PFSK-1 (cell line): ENCODE measurements around the gene PCCA.
A peak's percentile ranks its signal among the peaks of the same experiment; 100 is the strongest.

Source experiments
- FOXP2 ChIP-seq: optimal IDR thresholded peaks from 2 replicates; pipeline ENCODE3; 2011; ENCODE audit warnings: borderline replicate concordance, control low read depth, inconsistent platforms; ENCODE audit not compliant: insufficient read depth; ENCODE audit errors: extremely low read length, extremely low read depth
- POLR2AphosphoS5 ChIP-seq: IDR thresholded peaks from 2 replicates; pipeline ENCODE4 v1.6.1; 2012; ENCODE audit warnings: low read depth, mild to moderate bottlenecking, control low read depth, low read length, moderate library complexity
- SIN3A ChIP-seq: IDR thresholded peaks from 2 replicates; pipeline ENCODE4 v1.6.1; 2012; ENCODE audit warnings: mild to moderate bottlenecking, low read length, moderate library complexity, borderline replicate concordance; ENCODE audit not compliant: insufficient read depth
- TAF1 ChIP-seq: IDR thresholded peaks from 2 replicates; pipeline ENCODE4 v1.6.1; 2012; ENCODE audit warnings: low read length, control low read depth, borderline replicate concordance; ENCODE audit not compliant: insufficient read depth
- TF ChIP-seq, protein P1 (sequence below), 2 experiments: IDR thresholded peaks; 2 replicates each; pipeline versions ENCODE4 v1.6.1 to v1.8.0; 2011 to 2012; ENCODE audit warnings: low read depth in 2 of 2, low read length in 2 of 2, control low read depth in 1 of 2, inconsistent platforms in 1 of 2, mild to moderate bottlenecking in 1 of 2, moderate library complexity in 1 of 2; ENCODE audit not compliant: insufficient read depth in 1 of 2

PCCA gene

DNA sequence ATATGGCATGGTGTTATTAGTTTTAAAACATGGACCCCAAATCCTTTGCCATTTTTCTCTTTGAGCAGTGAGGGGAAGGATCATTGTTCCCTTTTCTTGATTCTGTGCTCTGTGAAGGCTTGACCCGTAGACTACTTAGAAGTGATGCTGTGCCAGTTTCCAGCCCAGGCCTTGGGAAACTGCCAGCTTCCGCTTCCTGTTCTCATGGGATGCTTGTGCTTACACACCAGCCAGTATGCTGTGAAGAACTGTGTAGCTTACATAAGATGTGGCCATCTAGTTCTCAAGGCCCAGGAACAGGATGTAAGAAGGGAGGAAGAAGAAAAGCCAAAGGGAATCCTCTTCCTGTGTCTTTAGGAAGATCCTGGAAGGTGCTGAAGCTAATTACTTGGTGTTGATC, 180.9 kb downstream of the PCCA start:
- TF ChIP-seq FOXP2, result peak; percentile 31
- TF ChIP-seq POLR2AphosphoS5, result no peak

DNA sequence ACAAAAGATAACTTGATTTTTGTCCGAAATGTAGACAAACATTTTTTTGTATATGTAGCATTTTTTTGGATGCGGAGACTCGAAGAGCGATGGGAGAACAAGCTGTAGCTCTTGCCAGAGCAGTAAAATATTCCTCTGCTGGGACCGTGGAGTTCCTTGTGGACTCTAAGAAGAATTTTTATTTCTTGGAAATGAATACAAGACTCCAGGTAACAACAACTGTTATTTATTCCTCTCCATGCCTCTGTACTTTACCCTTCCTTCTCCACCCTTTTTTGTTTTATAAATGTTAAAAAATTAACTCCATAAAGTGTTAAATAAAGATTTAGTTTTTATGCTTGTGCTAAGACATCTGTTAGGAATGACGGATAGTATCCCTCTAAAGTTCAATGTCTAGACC, 184.2 kb downstream of the PCCA start:
- no peak for TF ChIP-seq FOXP2
- no peak for TF ChIP-seq POLR2AphosphoS5
- no peak for TF ChIP-seq SIN3A
- TF ChIP-seq, protein P1, sequence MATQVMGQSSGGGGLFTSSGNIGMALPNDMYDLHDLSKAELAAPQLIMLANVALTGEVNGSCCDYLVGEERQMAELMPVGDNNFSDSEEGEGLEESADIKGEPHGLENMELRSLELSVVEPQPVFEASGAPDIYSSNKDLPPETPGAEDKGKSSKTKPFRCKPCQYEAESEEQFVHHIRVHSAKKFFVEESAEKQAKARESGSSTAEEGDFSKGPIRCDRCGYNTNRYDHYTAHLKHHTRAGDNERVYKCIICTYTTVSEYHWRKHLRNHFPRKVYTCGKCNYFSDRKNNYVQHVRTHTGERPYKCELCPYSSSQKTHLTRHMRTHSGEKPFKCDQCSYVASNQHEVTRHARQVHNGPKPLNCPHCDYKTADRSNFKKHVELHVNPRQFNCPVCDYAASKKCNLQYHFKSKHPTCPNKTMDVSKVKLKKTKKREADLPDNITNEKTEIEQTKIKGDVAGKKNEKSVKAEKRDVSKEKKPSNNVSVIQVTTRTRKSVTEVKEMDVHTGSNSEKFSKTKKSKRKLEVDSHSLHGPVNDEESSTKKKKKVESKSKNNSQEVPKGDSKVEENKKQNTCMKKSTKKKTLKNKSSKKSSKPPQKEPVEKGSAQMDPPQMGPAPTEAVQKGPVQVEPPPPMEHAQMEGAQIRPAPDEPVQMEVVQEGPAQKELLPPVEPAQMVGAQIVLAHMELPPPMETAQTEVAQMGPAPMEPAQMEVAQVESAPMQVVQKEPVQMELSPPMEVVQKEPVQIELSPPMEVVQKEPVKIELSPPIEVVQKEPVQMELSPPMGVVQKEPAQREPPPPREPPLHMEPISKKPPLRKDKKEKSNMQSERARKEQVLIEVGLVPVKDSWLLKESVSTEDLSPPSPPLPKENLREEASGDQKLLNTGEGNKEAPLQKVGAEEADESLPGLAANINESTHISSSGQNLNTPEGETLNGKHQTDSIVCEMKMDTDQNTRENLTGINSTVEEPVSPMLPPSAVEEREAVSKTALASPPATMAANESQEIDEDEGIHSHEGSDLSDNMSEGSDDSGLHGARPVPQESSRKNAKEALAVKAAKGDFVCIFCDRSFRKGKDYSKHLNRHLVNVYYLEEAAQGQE (IDR thresholded peaks at IDR 0.05; ENCODE audit: insufficient read depth in 1 of 2, low read depth in 2 of 2, low read length in 2 of 2), result no peak
- no peak for TF ChIP-seq TAF1

DNA sequence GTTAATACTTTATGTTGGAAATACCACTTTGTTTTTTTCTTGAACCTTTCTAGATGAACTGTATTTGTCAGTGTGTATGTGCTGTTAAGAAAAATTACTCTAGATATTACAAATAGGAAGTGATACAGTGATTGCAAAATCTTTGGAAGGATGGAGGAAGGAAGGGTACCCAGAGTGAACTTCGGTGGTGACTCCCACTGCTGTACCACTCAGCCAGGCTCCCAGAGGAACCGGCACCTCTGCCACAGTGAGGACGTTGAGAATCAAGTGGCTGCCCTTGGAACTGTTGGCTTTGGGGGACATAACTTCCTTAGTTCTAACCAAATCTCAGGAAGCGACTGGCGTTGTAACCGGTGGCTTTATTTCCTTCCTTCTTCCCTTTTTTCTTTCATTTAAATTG, 184.7 kb downstream of the PCCA start:
- TF ChIP-seq FOXP2, result no peak
- no peak for TF ChIP-seq TAF1
- TF ChIP-seq, protein P1 (IDR thresholded peaks at IDR 0.05; ENCODE audit: insufficient read depth in 1 of 2, low read depth in 2 of 2, low read length in 2 of 2), result no peak
- no peak for TF ChIP-seq SIN3A
- no peak for TF ChIP-seq POLR2AphosphoS5

DNA sequence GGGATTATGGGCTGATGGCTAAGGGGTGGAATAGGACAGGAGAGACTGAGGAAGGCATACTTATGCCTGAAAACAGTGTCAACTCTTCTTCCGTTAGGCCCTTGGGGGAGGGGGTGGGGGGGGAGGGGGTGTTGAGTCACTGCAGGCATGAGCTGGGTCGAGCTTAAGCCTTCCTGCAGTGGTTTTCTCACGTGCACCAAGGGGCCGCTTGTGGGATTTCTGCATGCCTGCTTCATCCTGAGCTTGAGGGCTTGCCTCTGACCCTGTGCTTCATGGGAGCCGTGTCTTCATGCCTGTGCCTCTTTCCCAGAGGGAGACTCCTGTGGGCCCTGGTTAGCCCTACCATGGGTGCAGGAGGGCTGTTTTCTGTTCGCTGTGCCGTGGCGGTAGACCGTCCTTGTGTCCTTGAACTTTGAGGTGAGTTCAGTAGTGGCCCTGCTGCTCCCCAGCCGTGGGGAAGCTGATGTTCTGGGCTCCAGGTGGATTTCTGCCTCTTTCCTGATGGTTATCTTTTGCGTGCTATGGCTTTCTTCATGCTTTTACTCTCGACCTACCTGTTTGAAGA, 186.1 kb downstream of the PCCA start:
- TF ChIP-seq SIN3A (no peak), FOXP2 (no peak), TAF1 (no peak), POLR2AphosphoS5 (no peak)
- TF ChIP-seq, protein P1 (IDR thresholded peaks at IDR 0.05; ENCODE audit: insufficient read depth in 1 of 2, low read depth in 2 of 2, low read length in 2 of 2), result no peak

GRCh38 chr13:100275746-100276145, 186.9 kb downstream of the PCCA start:
- TF ChIP-seq SIN3A, result no peak

DNA sequence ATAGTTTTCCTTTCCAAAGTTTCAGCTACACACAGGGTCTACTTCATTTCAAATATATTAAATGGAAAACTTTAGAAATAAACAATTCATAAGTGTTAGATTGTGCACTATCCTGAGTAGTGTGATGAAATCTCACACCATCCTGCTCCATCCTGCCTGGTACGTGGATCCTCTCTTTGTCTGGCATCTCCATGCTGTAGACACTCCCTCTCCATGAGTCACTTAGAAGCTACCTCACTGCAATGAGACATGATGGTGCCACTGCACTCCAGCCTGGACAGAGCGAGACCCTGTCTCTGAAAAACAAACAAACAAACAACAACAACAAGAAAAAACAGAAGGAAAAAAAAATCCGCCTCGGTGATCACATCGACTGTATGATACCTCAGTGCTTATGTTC, 191.8 kb downstream of the PCCA start:
- TF ChIP-seq FOXP2 (no peak), SIN3A (no peak)
